Tibial nerve (tissue), 3 donors: ENCODE measurements around the gene ASIC2.

Experiments
- CTCF ChIP-seq, 5 experiments: fragments of 200-600 bp in 3 of 5; fragments of 450-650 bp in 2 of 5; sonication (generic) in 3 of 5; IDR thresholded peaks; one replicate each; pipeline ENCODE4 v1.5.1; 2016 to 2019; ENCODE audit warnings: antibody characterized with exemption in 5 of 5, mild to moderate bottlenecking in 3 of 5, moderate library complexity in 2 of 5
- POLR2A ChIP-seq, 2 donors: fragments of 450-650 bp; IDR thresholded peaks; one replicate each; pipeline ENCODE4 v1.6.1; 2017; ENCODE audit warnings: antibody characterized with exemption in 2 of 2, mild to moderate bottlenecking in 2 of 2, moderate library complexity in 2 of 2

GRCh38 chr17:33229499-33229898 lies 63.6 kb downstream of the ASIC2 start:
- no peak for TF ChIP-seq POLR2A (IDR thresholded peaks at IDR 0.05)
- TF ChIP-seq CTCF (IDR thresholded peaks at IDR 0.05): no peak
